Spleen (tissue), 7 donors: ENCODE results near the gene ZDHHC24.
A peak's percentile ranks its signal among the peaks of the same experiment; 100 is the strongest.

Source experiments
- CTCF ChIP-seq, 11 experiments: fragments of 200-600 bp in 7 of 11; fragments of 450-650 bp in 4 of 11; sonication (generic) in 4 of 11; IDR thresholded peaks in 8 of 11; conservative IDR thresholded peaks in 3 of 11; 1 replicate in 7 of 11; 2 replicates in 4 of 11; pipeline versions ENCODE4 v1.4.0 to v1.8.0; 2016 to 2021; ENCODE audit warnings: antibody characterized with exemption in 11 of 11, inconsistent platforms in 4 of 11, mild to moderate bottlenecking in 1 of 11
- POLR2A ChIP-seq, 3 donors: fragments of 450-650 bp; IDR thresholded peaks; one replicate each; pipeline ENCODE4 v1.5.1; 2017; ENCODE audit warnings: antibody characterized with exemption in 3 of 3, mild to moderate bottlenecking in 1 of 3
- POLR2AphosphoS5 ChIP-seq, 3 donors: sonication (generic); formaldehyde crosslinking; IDR thresholded peaks; one replicate each; pipeline ENCODE4 v1.5.1; 2017; ENCODE audit warnings: antibody characterized with exemption in 3 of 3
- donor health status: DM: no; HTN: no; CAD: no; lungs with moderate emphysema.
- donor health status: DM: no; HTN: no; CAD: no.
- donor health status: DM: no; HTN: no; CAD: no.

GRCh38 chr11:66530927-66531709 is 14.7 kb downstream of the ZDHHC24 start:
- TF ChIP-seq POLR2A (IDR thresholded peaks at IDR 0.05) (no peak), CTCF (IDR thresholded peaks at IDR 0.05 in 8 of 11, conservative IDR thresholded peaks at IDR 0.05 in 3 of 11) (no peak), POLR2AphosphoS5 (IDR thresholded peaks at IDR 0.05) (peak in 1 of 3 donors; percentile 14)
